ENCODE data around the gene CENPI.
"Not testable (repeated sequence)": the region's sequence is repeated elsewhere in the genome, so short reads cannot be mapped to it uniquely, and the experiment has no call there.

CENPI gene, protein sequence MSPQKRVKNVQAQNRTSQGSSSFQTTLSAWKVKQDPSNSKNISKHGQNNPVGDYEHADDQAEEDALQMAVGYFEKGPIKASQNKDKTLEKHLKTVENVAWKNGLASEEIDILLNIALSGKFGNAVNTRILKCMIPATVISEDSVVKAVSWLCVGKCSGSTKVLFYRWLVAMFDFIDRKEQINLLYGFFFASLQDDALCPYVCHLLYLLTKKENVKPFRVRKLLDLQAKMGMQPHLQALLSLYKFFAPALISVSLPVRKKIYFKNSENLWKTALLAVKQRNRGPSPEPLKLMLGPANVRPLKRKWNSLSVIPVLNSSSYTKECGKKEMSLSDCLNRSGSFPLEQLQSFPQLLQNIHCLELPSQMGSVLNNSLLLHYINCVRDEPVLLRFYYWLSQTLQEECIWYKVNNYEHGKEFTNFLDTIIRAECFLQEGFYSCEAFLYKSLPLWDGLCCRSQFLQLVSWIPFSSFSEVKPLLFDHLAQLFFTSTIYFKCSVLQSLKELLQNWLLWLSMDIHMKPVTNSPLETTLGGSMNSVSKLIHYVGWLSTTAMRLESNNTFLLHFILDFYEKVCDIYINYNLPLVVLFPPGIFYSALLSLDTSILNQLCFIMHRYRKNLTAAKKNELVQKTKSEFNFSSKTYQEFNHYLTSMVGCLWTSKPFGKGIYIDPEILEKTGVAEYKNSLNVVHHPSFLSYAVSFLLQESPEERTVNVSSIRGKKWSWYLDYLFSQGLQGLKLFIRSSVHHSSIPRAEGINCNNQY

DNA sequence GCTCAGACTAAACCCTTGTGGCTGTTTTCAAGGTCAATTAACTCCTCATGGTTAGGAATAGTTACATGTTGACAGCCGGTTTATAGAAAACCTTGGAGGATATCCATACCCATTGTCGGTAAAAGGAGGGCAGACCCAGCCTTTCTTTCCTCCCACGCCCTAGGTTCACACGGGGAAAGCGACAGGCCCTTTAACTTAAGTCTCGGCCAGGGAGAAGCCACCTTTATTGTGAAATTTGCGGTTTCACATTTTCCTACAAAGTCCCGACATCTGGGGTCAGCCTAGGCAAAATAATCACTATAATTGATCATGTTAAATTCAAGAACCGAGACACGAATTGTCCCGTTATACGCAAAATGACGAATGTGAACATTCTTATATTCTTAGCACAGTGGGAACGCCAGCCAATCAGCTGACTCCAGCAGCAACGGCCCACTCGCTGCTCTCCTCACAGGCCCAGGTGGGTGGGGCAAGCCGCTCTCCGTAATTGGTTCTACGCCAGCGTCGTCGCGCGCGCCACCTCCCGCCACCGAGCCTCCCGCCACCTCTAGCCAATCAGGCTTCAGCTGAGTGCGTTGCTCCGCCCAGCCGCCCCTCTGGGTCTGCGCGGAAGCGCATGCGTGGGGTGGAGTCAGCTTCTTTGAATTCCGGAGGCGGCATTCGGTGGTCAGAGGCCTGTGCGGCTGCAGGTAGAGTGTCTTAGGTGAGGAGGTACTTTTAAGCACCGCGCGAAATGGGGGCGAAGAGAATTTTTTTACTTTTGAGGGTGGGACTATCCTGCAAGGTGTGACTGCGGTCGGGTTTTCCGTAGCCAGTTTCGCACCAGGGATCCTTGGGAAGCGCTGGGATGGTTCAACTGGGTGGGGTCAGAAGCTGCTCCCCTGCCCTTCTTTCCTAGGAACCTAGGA, at the start of gene CENPI:
CENPI (plus strand) TSS at position 659 of the 908 bp plus-strand sequence. CDS start 2,867 bp downstream, outside the sequence.
- peak; percentile 84 for DNase-seq

DNA sequence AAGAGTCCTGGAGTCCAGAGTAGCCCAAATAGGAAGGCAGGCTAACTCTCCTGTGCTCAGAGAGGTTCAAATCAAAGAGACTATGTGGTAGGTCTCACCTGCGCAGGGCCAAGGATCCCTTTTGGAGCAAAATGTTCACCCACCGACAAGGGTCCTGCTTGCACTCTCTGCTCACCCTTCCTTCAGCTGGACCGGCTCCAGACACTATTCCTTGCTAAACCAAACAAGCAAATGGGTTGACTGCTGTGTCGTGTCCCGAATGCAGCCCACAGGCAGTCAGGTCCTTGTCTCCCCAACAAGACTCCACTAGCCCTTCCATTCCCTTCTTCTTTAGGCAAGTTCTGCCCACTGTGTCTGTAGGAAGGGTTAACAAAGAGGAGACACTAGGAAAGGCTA, 46.9 kb upstream of the CENPI start:
- DNase-seq, result no peak

DNA sequence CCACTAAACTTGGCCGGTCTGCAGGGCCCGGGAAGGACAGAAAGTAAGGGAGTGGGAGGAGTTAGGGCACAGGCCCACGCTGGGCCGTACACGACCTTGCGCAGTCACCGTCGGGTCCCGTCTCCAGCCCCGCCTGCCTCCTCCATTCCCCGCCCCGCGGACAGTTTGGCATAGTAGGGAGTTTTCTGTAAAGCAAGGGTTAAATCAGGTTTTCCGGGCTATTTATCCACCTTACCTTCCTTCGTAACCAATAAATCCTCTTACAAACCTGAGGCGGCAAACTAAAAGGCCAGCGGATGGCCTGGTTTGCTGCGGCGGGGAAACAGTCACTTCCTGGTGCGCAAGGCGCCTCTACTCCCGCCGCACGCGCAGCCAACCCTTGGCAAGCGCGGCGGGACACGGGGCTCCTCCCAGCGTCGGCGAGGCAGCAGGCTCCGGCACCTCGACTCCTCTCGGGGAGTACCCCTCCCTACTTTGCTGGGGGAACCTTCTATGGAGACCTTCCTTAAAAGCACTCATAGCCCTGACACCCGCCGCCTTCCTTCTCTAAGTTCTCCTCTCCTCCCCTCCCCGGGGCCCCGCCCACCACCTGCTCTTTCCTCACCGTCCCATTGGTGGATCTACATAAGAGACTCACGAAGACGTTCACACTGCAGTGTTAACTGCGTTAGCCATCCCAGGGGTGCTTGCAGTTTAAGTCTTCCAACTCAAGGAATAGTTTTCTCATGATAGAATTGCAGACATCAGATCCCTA, 46.3 kb upstream of the CENPI start, which contains the start of gene TRMT2B:
TRMT2B (minus strand) TSS at position 563 of the 754 bp plus-strand sequence. CDS start 9,822 bp downstream, outside the sequence.
- DNase-seq, result peak; percentile 40

DNA sequence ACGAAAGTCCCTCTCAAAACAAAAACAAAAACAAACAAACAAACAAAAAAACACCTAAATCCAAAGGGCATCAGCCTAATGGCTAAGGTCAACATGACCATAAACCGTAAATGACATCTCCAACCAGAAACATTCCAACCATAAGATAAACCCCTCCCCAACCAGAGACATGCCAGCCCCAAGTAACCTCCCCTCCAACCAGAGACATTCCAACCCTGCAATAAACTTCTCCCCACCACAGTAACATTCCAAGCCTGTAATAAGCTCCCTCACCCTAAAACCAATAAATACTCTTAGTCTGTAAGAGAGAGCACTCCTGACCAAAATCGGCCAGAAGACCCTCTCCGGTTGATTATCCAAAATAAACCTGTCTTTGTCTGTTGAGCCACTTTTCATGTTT, 41.5 kb upstream of the CENPI start:
- DNase-seq, result not testable (repeated sequence)

DNA sequence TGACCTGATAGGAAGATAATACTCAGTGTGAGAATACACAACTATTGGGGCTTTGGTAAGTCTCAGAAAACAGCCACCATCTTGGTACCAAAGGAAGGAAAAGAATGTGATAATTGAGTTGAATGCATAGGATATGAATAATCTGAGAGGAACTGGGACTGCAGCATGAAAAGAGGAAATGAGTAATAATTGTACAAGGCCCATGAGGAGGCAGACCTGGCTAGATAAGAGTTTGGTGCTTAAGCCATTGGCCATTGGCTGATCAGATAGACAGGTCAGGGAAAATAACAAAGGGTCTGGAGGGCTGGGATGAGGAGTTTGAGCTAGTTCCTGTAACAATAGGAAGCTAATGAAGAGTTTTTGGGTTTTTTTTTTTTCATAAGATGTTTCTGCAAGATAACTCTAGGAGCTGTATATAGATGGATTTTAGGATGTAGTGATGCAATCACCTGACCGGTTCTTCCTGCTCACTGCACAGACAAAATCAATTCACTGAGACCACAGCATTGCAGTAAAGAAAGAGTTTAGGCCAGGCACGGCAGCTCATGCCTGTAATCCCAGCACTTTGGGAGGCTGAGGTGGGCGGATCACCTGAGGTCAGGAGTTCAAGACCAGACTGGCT, 40.8 kb upstream of the CENPI start:
- no peak for DNase-seq

DNA sequence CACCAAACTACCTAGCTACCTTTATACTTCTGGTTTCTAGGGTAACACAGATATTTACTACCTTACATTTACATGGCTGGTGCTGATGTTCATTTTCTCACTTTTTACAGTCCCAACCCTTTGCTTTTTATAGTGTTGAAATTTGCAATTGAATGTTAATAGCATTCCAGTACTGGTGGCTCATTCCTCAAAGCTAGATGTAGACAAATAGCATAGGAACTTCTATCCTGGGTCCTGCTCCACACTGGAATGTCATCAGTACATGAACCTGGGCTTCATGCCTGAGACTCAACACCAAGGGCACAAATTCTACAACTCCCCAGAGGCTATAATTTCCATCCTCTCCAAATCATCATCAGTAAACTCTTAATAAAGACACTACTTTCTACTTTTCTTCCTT, 35.8 kb upstream of the CENPI start:
- DNase-seq, result no peak

DNA sequence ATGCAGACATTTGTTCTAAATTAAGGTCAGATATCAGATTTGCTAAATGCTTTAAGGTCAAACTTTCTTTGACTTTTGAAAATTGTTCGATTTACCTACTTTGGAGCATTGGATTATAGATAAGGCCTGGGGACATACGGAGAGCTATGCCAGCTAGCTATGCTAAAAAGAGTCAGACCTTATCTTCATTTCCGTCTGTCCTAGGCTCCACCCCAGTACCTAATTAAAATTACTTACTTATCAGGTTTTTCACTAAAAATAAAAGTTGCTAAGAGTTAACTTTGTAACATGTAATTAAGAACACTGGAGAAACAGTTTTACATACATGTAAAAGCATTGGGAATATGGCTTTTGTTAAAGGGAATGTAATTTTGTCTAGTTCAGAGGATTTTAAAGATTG, 26.4 kb upstream of the CENPI start:
- DNase-seq, result no peak

DNA sequence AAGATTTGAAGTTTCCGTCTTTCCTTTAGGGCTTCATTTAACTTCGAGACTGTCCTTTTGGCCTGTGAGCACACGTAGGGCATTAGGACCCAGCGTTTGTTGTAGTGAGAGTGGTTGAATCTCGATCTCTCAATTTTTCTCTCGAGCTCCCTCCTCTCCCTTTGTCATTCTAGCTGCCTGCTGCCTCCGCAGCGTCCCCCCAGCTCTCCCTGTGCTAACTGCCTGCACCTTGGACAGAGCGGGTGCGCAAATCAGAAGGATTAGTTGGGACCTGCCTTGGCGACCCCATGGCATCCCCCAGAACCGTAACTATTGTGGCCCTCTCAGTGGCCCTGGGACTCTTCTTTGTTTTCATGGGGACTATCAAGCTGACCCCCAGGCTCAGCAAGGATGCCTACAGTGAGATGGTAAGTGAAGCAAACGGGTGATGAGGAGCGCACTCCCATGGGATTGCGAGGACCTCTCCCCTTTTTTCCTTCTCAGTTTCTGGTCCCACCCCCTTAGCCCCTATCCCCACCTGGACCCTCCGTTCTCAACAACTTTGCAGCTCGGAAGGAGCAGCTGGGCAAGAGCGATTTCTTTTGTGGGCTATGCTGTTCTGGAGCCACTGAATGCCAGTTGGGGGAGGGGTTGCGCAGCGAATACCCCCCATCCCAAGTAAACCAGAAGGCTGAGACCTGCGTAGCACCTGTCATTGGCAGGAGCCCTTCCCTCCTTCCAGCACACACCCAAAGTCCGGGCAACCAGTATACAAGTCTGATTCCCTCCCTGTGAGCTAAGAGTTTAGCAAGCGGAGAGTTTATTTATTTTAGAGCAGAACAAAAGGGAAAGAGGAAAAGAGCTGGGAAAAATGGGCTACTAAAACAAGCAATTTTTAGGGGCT, 19.0 kb upstream of the CENPI start, which contains the start of gene TMEM35A:
TMEM35A (plus strand) TSS at position 164 of the 883 bp plus-strand sequence; CDS start at position 288, 124 bp downstream.
- no peak for DNase-seq

DNA sequence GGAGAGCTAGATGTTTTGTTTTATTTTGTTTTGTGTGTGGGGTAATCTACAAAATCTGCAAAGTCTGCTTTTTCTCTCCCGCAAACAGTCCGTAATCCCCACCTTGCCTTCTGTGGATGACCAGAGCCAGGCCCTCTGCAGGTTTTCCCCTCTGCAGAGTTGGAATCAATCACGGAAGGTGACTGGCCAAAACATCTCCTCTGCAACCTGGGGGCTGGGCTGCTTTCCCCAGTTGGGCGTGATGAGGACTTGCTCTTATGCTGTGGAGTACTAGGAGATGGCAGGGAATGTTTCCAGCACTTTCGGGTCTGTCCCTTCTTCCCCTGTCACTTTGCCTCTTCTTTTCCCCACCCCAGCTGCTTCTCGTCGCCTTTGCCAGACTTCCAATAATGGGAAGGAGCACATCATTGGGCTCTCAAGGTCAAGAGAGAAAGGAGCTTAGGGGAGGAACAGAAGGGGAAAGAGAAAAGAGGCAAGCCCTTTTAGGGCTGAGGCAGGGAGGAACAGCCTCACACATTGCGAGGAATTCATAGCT, 18.2 kb upstream of the CENPI start:
- no peak for DNase-seq

DNA sequence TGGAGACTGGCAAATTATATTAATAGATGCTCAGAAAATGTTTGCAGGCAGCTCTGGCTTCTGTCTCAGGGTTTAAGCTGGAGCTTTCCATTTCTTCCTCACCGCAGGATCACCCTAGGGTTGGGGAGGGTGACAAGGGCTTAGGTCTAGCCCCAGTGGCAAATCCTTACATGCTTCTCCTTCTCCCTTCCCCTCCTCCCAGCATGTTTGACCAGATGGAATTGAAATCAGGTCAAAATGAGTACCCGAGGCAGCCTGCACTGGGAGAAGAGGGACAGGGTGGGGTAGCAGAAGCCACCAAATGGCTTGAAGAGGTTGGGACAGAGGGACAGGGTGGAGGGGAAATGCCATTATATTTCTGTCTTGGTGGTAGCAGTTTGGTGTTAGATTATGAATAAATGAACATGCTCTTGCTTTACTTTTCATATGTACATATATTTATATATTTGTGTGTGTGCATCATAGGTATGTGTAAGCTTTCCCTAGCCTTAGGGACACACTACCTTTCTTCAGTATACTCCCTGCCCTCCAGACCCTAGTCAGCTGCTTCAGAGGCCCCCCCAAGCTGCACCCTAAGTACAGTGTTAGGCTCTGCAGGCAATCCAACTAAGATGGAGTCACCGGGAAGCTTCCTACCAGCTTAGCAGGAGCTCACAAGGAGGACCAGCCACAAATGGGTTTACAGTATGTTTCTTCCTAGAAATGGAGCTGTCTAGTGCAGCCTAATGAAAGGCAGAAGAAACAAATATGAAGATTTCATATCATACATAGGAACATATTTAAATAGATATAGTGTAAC, 17.5 kb upstream of the CENPI start:
- no peak for DNase-seq

DNA sequence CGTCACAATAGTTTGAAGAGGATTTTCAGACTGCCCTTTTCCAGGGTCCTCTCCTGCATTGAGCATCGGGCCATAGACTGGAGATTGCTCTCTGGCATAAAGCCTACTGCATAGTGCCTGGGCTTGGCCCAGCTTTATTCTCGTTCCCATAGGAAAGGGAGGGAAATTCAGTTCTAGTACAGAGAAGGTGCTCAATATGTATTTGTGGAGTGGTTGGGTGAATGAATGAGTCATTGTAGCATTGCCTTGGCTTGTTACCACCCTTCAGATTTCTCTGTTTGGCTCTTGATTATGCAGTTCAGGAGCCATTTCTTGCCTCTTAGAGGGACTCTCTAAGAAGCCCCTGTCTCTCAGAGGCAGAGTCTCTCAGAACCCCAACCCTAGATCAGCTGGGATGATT, 16.8 kb upstream of the CENPI start:
- DNase-seq, result no peak

DNA sequence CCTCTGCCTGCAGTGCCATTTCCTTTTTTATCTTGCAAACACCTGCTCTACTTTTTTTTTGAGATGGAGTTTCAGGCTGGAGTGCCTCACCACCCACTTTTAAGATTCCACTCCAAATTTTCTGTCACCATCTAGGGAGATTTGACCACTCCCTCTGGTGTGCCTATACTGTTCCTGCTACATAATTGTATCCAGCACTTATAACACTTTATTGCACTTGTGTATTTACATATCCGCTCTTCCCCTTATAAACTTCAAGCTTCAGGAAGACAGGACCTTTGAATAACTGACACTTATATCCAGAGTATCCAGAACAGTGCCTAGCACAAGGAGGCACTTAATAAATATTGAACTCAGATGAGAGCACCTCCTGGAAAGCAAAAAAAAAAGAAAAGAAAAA, 6.2 kb upstream of the CENPI start:
- DNase-seq, result no peak

DNA sequence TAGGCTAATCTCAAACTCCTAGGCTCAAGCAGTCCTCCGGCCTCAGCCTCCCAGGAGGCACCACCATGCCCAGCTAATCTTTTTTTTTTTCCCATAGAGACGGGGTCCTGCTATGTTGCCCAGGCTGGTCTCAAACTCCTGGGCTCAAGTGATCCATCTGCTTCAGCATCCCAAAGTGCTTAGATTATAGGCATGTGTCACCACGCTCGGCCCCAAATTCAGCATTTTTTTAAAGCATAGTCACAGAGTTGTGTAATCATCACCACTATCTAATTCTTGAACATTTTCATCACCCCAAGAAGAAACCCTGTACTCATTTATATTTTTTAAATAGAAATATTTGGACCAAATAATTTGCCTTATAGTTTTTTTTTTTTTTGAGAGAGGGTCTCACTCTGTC, 10.3 kb downstream of the CENPI start:
- DNase-seq, result no peak

DNA sequence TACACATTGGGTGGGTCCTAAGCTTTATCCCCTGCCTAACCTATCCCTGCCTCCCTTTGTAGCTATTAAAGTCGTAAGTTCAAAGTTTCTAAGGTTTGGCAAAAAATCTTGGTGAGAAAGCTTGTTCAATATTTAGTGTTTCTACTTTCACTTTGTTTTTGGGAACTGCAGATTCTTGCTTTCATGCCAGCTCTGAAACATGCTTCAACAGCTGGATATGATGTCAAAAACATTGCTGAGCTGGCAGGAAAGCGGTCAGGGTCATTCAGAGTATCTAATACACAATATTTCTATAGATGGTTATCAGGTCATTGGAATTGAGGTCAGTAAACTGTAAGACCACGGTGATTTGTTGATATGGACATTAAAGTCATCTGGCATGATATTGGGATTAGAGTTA, 19.7 kb downstream of the CENPI start:
- no peak for DNase-seq

DNA sequence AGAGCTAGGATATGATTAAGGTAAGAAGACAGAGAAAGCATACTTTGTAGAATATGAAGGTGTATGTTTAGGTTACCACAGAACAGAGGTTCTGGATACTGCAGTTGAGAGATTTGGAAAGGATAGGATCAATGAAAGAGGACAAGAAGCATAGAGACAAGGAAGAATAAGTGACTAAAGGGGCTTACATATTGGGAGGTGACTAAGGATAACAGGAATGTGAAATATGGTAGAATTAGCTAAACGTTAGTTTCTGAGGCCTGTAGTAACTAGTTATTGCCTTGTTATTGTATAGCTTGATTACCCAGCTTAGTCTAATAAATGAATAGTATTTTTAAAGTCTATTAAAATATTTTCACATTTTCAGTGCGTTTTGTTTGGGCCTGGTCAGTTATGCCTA, 38.2 kb downstream of the CENPI start:
- no peak for DNase-seq

All from DMS153 (cell line).